ENCODE data around the gene HSPA5. TPM values are rescaled to one million over a fixed set of nuclear protein-coding genes. Genes with fewer than 3 reads are reported as not detected.

The HSPA5 gene
- total RNA-seq, 1 experiment from 2014 or later: 357 TPM

DNA sequence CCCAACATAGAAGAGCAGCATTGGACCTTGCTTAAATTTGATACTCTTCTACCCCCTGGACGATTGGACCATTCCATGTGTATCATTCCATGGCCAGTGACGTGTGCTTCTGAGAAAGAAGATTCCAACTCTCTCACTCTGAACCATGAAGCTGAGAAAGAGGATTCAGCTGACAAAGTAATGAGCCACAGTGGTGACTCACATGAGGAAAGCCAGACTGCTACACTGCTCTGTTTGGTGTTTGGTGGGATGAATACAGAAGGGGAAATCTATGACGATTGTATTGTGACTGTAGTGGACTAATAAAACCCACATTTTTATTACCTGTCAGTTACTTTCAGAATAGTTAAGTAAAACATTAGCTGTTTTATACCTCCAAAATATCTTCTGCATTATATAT, 7.5 kb downstream of the HSPA5 start:
- Mint-ChIP-seq H3K27ac (peak overlapping the region; percentile 93; the same call in 1 of the 2 replicates), H3K36me3 (peaks cover 45% of the 10 kb centered on the region), H3K4me3 (no peak overlapping the region), H3K27me3 (ENCODE audit: low read depth) (no peaks in the 10 kb centered on the region), H3K9me3 (no peaks in the 10 kb centered on the region), H3K4me1 (peaks cover 17% of the 10 kb centered on the region)
- POLR2A ChIA-PET: no interaction called here
- no peak for ATAC-seq
- CTCF ChIA-PET: no interaction called here
- TF ChIP-seq NFE2L1 (CRISPR knock-in tag; IDR thresholded peaks at IDR 0.05): no peak
- no peak for TF ChIP-seq ZNF396 (CRISPR knock-in tag; IDR thresholded peaks at IDR 0.05; ENCODE audit: borderline replicate concordance)
- TF ChIP-seq, protein P1, sequence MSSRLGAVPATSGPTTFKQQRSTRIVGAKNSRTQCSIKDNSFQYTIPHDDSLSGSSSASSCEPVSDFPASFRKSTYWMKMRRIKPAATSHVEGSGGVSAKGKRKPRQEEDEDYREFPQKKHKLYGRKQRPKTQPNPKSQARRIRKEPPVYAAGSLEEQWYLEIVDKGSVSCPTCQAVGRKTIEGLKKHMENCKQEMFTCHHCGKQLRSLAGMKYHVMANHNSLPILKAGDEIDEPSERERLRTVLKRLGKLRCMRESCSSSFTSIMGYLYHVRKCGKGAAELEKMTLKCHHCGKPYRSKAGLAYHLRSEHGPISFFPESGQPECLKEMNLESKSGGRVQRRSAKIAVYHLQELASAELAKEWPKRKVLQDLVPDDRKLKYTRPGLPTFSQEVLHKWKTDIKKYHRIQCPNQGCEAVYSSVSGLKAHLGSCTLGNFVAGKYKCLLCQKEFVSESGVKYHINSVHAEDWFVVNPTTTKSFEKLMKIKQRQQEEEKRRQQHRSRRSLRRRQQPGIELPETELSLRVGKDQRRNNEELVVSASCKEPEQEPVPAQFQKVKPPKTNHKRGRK (CRISPR knock-in tag; IDR thresholded peaks at IDR 0.05; ENCODE audit: borderline replicate concordance): no peak
- TF ChIP-seq JUN (CRISPR knock-in tag; IDR thresholded peaks at IDR 0.05): no peak
- TF ChIP-seq, protein P2, sequence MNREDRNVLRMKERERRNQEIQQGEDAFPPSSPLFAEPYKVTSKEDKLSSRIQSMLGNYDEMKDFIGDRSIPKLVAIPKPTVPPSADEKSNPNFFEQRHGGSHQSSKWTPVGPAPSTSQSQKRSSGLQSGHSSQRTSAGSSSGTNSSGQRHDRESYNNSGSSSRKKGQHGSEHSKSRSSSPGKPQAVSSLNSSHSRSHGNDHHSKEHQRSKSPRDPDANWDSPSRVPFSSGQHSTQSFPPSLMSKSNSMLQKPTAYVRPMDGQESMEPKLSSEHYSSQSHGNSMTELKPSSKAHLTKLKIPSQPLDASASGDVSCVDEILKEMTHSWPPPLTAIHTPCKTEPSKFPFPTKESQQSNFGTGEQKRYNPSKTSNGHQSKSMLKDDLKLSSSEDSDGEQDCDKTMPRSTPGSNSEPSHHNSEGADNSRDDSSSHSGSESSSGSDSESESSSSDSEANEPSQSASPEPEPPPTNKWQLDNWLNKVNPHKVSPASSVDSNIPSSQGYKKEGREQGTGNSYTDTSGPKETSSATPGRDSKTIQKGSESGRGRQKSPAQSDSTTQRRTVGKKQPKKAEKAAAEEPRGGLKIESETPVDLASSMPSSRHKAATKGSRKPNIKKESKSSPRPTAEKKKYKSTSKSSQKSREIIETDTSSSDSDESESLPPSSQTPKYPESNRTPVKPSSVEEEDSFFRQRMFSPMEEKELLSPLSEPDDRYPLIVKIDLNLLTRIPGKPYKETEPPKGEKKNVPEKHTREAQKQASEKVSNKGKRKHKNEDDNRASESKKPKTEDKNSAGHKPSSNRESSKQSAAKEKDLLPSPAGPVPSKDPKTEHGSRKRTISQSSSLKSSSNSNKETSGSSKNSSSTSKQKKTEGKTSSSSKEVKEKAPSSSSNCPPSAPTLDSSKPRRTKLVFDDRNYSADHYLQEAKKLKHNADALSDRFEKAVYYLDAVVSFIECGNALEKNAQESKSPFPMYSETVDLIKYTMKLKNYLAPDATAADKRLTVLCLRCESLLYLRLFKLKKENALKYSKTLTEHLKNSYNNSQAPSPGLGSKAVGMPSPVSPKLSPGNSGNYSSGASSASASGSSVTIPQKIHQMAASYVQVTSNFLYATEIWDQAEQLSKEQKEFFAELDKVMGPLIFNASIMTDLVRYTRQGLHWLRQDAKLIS (CRISPR knock-in tag; IDR thresholded peaks at IDR 0.05; ENCODE audit: borderline replicate concordance): no peak
- TF ChIP-seq, protein P3, sequence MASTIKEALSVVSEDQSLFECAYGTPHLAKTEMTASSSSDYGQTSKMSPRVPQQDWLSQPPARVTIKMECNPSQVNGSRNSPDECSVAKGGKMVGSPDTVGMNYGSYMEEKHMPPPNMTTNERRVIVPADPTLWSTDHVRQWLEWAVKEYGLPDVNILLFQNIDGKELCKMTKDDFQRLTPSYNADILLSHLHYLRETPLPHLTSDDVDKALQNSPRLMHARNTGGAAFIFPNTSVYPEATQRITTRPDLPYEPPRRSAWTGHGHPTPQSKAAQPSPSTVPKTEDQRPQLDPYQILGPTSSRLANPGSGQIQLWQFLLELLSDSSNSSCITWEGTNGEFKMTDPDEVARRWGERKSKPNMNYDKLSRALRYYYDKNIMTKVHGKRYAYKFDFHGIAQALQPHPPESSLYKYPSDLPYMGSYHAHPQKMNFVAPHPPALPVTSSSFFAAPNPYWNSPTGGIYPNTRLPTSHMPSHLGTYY (CRISPR knock-in tag; IDR thresholded peaks at IDR 0.05): no peak
- TF ChIP-seq TCF7 (CRISPR knock-in tag; IDR thresholded peaks at IDR 0.05; ENCODE audit: low read depth): no peak
- TF ChIP-seq, protein P4, sequence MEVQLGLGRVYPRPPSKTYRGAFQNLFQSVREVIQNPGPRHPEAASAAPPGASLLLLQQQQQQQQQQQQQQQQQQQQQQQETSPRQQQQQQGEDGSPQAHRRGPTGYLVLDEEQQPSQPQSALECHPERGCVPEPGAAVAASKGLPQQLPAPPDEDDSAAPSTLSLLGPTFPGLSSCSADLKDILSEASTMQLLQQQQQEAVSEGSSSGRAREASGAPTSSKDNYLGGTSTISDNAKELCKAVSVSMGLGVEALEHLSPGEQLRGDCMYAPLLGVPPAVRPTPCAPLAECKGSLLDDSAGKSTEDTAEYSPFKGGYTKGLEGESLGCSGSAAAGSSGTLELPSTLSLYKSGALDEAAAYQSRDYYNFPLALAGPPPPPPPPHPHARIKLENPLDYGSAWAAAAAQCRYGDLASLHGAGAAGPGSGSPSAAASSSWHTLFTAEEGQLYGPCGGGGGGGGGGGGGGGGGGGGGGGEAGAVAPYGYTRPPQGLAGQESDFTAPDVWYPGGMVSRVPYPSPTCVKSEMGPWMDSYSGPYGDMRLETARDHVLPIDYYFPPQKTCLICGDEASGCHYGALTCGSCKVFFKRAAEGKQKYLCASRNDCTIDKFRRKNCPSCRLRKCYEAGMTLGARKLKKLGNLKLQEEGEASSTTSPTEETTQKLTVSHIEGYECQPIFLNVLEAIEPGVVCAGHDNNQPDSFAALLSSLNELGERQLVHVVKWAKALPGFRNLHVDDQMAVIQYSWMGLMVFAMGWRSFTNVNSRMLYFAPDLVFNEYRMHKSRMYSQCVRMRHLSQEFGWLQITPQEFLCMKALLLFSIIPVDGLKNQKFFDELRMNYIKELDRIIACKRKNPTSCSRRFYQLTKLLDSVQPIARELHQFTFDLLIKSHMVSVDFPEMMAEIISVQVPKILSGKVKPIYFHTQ (CRISPR knock-in tag; IDR thresholded peaks at IDR 0.05): no peak
- no peak for TF ChIP-seq SMAD3 (CRISPR knock-in tag; IDR thresholded peaks at IDR 0.05; ENCODE audit: borderline replicate concordance)
- DNase-seq (ENCODE audit: low spot score): no peak

DNA sequence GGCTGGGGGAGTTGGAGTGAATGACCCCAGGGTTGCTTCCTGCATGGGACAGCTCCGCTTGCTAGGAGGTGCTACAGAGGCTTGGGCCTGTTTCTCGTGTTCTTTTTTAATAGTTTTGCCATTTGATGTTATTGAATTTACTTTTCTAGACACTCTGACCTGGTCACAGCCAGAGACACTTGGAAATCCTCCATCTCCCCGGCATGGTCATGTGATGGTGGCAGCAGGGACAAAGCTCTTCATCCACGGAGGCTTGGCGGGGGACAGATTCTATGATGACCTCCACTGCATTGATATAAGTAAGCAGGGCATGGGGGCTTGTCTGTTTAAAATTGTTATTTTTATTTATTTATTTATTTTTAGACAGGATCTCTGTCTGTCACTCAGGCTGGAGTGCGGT, 13.4 kb downstream of the HSPA5 start:
- DNase-seq (ENCODE audit: low spot score) (no peak), ATAC-seq (no peak)
- H3K4me3 Mint-ChIP-seq: no peak overlapping the region
- ChIA-PET CTCF (interaction anchor here (1.5 kb wide), 1 partner anchor 27 kb away, joined by 3 read pairs; no protein-coding TSS in a partner anchor), POLR2A (no interaction called here)
- no peak overlapping the region for H3K27ac Mint-ChIP-seq
- H3K4me1 Mint-ChIP-seq: no peaks in the 10 kb centered on the region
- TF ChIP-seq, protein P5, sequence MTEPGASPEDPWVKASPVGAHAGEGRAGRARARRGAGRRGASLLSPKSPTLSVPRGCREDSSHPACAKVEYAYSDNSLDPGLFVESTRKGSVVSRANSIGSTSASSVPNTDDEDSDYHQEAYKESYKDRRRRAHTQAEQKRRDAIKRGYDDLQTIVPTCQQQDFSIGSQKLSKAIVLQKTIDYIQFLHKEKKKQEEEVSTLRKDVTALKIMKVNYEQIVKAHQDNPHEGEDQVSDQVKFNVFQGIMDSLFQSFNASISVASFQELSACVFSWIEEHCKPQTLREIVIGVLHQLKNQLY (CRISPR knock-in tag; IDR thresholded peaks at IDR 0.05): no peak
- TF ChIP-seq, protein P6, sequence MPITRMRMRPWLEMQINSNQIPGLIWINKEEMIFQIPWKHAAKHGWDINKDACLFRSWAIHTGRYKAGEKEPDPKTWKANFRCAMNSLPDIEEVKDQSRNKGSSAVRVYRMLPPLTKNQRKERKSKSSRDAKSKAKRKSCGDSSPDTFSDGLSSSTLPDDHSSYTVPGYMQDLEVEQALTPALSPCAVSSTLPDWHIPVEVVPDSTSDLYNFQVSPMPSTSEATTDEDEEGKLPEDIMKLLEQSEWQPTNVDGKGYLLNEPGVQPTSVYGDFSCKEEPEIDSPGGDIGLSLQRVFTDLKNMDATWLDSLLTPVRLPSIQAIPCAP (CRISPR knock-in tag; IDR thresholded peaks at IDR 0.05): no peak
- TF ChIP-seq NFYB (CRISPR knock-in tag; conservative IDR thresholded peaks at IDR 0.05; ENCODE audit: low read depth): no peak
- TF ChIP-seq MYBL2 (CRISPR knock-in tag; IDR thresholded peaks at IDR 0.05): no peak
- H3K27me3 Mint-ChIP-seq (ENCODE audit: low read depth): no peaks in the 10 kb centered on the region
- H3K36me3 Mint-ChIP-seq: peaks cover 6% of the 10 kb centered on the region
- H3K9me3 Mint-ChIP-seq: no peaks in the 10 kb centered on the region
